ENCODE data around the gene RNF148.

The RNF148 gene

DNA sequence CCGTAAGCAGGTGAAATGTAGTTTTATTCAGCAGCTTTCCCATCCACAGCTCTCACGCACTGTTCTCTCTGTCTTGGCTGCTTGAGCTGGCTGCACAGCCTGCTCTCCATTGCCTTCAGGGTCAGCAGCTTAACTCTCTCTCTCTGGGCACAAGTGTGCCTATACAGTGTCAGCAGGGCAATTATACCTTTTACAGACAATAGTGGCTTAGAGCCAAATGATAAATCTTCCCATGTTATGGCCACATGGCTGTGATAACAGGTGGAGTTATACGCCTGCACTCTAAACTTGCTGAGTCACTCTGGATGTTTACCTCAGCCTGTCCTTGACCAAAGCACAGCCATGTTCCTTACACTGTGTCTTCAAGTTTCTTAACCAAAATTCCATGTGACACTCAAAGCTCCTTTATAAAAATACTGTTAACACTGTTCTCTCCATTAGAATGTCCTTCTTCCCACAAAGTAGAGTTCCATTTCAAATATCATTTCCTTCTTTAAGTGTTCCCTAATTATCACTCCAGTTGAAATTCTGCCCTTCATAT, 9.9 kb downstream of the RNF148 start:
- no peak overlapping the region for H3K4me3 ChIP-seq (ENCODE audit: low read depth, low read length)
- TF ChIP-seq, protein P1, sequence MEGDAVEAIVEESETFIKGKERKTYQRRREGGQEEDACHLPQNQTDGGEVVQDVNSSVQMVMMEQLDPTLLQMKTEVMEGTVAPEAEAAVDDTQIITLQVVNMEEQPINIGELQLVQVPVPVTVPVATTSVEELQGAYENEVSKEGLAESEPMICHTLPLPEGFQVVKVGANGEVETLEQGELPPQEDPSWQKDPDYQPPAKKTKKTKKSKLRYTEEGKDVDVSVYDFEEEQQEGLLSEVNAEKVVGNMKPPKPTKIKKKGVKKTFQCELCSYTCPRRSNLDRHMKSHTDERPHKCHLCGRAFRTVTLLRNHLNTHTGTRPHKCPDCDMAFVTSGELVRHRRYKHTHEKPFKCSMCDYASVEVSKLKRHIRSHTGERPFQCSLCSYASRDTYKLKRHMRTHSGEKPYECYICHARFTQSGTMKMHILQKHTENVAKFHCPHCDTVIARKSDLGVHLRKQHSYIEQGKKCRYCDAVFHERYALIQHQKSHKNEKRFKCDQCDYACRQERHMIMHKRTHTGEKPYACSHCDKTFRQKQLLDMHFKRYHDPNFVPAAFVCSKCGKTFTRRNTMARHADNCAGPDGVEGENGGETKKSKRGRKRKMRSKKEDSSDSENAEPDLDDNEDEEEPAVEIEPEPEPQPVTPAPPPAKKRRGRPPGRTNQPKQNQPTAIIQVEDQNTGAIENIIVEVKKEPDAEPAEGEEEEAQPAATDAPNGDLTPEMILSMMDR (IDR thresholded peaks at IDR 0.05; ENCODE audit: control insufficient read depth, extremely low read depth, insufficient read depth): no peak
- no peak for DNase-seq (ENCODE audit: low read depth)

DNA sequence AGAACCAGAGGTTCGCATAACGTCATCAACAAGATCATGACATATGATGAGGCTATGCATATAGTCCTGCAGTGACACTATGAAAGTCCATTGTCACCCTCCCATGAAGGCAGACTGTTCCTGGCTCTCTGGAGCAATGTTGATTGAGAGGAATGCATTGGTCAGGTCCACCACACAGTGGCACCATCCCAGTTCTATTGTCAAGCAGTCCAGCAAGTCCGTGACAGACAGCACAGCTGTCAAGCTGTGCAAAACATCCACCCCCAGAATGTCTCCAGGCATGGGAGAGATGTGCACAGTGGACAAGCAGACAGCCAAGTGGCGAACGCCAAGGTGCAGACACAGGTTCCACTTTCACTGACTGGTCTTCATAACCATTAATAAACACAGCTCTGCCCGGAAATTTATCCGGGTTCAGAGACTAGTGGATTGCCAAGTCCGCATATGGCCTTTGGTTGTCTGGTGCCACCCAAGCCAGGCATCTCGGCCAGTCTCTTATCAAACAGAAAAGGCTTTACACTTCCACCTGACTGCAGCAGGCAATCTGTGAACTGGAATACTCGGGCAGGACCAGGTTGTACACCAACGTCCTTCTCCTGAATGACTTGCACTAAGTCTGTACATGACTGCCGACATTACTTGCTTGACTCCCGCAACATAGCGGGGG, 11.0 kb downstream of the RNF148 start:
- DNase-seq (ENCODE audit: low read depth): no peak
- H3K4me3 ChIP-seq (ENCODE audit: low read depth, low read length): no peak overlapping the region
- TF ChIP-seq, protein P1 (IDR thresholded peaks at IDR 0.05; ENCODE audit: control insufficient read depth, extremely low read depth, insufficient read depth): no peak

DNA sequence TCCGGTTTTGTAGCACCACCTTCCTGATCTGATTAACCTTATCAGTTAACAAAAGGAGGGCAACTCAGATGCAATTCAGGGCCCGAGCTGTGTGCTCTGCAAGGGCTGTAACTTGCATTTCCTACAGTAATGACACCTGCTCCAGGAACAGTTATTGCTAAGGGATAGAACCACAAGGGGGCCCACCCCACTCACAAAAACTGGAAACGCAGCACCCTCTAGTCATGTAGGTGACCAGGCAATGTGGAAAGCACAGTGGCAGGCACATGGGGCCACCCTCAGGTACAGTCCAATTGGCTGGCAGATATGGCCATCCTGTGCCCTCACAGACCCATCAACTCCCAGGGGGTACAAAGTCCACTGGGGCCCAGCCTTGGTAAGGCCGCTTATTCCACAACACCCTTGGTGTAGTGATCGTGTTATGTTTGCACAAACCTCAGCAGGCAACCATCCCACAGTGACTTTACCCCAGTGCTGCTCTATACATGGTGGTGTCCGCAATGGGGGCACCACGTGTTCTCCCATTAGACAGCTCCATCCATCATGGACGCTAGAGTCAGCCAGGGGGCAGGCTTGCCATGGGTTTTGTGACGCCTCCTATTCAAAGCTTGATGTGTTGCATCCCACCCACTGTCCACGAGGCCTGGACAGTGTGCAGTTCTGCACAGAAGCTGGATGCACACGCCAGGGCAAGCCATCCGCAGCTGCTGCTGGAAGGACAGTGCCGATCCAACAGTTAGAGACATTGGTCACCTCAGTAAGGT, 13.2 kb downstream of the RNF148 start:
- TF ChIP-seq, protein P1 (IDR thresholded peaks at IDR 0.05; ENCODE audit: control insufficient read depth, extremely low read depth, insufficient read depth): no peak
- no peak overlapping the region for H3K4me3 ChIP-seq (ENCODE audit: low read depth, low read length)
- DNase-seq (ENCODE audit: low read depth): no peak

DNA sequence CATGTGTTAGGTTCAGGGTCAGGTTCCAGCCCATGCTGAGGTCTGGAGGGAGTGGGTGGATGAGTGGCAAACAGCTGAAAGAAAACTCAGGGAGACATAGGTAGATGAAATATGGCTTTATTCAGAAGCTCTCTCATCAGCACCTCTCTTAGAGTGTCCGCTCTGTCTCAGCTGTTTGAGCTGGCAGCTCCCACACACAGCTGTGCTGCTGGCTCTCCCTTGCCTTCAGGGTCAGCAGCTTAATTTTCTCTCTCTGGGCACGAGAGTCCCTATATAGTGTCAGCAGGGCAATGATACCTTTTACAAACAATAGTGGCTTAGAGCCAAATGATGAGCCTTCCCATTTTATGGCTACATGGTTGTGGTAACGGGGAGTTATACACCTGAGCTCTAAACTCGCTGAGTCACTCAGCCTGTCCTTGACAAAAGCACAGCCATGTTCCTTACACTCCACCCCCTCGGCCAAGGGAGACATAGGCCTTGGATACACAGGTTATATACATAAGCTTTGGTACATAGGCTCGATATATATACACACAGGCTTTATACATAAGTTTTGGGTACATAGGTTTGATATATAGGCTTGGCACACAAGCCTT, 14.2 kb downstream of the RNF148 start:
- TF ChIP-seq, protein P1 (IDR thresholded peaks at IDR 0.05; ENCODE audit: control insufficient read depth, extremely low read depth, insufficient read depth): no peak
- DNase-seq (ENCODE audit: low read depth): no peak

DNA sequence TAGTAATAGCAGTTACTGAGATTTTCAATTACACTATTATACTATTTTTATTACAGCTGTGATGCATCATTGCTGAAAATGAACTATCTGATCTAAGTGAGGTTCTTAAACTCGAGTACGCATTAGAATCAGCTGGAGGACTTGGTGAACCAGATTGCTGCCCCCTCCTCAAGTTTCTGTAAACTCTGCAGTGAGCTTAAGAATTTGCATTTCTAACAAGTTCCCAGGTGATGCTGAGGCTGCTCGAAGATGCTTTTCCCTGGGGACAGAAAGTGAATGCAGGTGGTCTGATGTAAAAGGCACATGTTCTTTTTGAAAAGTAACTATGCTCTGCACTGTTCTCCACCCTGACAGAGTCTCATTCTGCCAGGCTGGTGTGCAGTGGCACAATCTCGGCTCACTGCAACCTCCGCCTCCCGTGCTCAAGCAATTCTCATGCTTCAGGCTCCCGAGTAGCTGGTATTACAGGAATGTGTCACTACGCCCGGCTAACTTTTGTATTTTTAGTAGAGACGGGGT, 16.3 kb downstream of the RNF148 start:
- TF ChIP-seq, protein P1 (IDR thresholded peaks at IDR 0.05; ENCODE audit: control insufficient read depth, extremely low read depth, insufficient read depth): no peak
- H3K4me3 ChIP-seq (ENCODE audit: low read depth, low read length): no peak overlapping the region
- DNase-seq (ENCODE audit: low read depth): no peak

More for the DNA sequence above, 14.2 kb downstream of the RNF148 start:
- no peak overlapping the region for H3K4me3 ChIP-seq (ENCODE audit: low read depth, low read length)

DNA sequence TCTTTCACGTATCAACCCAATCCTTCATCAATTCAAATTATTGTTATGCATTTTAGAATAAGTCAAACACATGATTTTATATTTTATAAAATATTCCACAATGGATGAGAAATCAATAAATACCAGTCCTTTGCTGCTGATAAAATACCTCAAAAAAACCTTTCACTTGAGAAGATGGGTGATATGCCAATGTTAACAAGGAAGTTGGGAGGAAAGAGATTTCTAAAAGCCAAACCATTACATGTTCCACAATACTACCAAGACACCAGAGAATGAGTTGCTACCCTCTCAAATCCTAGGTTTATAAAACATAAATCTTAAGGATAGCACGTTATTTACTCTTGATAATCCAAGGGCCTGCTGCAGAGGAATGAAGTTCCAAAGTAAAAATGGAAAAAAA, 18.2 kb downstream of the RNF148 start:
- no peak overlapping the region for H3K4me3 ChIP-seq (ENCODE audit: low read depth, low read length)
- TF ChIP-seq, protein P1 (IDR thresholded peaks at IDR 0.05; ENCODE audit: control insufficient read depth, extremely low read depth, insufficient read depth): no peak
- no peak for DNase-seq (ENCODE audit: low read depth)
